MCF 10A (cell line): Measurements from ENCODE around the gene COX19. TPM values are rescaled to one million over a fixed set of nuclear protein-coding genes. Genes with fewer than 3 reads are reported as not detected.

Experiments
- BruUV-seq: library from RNA; stranded (reverse); fragments of 400-500 nt; replicated peaks from 2 replicates; lab custom pipeline; 2021; lab: Mats Ljungman, UMichigan
- CTCF ChIA-PET: fragments of 300-600 bp; sonication (Branson Sonifier 250); formaldehyde crosslinking; extraction: SDS; loops from one replicate; lab custom pipeline; 2021; ENCODE audit warnings: antibody characterized with exemption, inconsistent platforms; lab: Yijun Ruan, JAX
- POLR2A ChIA-PET: fragments of 300-600, 350-650 bp; sonication (Branson Sonifier 250); formaldehyde crosslinking; extraction: SDS; loops from one replicate; lab custom pipeline; 2020; ENCODE audit warnings: antibody characterized with exemption, inconsistent platforms; lab: Yijun Ruan, JAX
- DNase-seq: peaks from one replicate; pipeline ENCODE4 v3.0.0-alpha.2; 2018; ENCODE audit not compliant: unreplicated experiment
- H3K27ac Mint-ChIP-seq: one replicate; pipeline ENCODE4 v1.8.0; 2022; ENCODE audit warnings: mild to moderate bottlenecking, low read depth, mixed read lengths; ENCODE audit not compliant: unreplicated experiment
- H3K27me3 Mint-ChIP-seq: one replicate; pipeline ENCODE4 v1.8.0; 2022; ENCODE audit warnings: mixed read lengths; ENCODE audit not compliant: insufficient read depth, unreplicated experiment
- H3K36me3 Mint-ChIP-seq: one replicate; pipeline ENCODE4 v1.8.0; 2022; ENCODE audit warnings: mild to moderate bottlenecking, moderate library complexity, mixed read lengths; ENCODE audit not compliant: insufficient read depth, unreplicated experiment
- H3K4me1 Mint-ChIP-seq: one replicate; pipeline ENCODE4 v1.8.0; 2022; ENCODE audit warnings: mixed read lengths; ENCODE audit not compliant: insufficient read depth, unreplicated experiment
- H3K4me3 Mint-ChIP-seq: one replicate; pipeline ENCODE4 v1.8.0; 2022; ENCODE audit warnings: mild to moderate bottlenecking, moderate library complexity, mixed read lengths; ENCODE audit not compliant: unreplicated experiment
- H3K9me3 Mint-ChIP-seq: one replicate; pipeline ENCODE4 v1.8.0; 2022; ENCODE audit warnings: mixed read lengths; ENCODE audit not compliant: unreplicated experiment
- intact Hi-C: fragments of 100-400 bp; cut with micrococcal nuclease; formaldehyde crosslinking; loops from 2 replicates; pipeline ENCODE4 v1.14.1; 2022
- total RNA-seq: library from RNA; stranded (reverse); gene quantifications from 2 replicates; pipeline ENCODE4 v1.2.3, GENCODE V29; 2022
- TF ChIP-seq, protein P1 (sequence below): fragments of 200-600 bp; IDR thresholded peaks from one replicate; pipeline ENCODE4 v1.8.0; 2022; ENCODE audit warnings: antibody characterized with exemption, mild to moderate bottlenecking; ENCODE audit not compliant: unreplicated experiment

The COX19 gene
- total RNA-seq, 1 experiment from 2014 or later, result 16.5 TPM

DNA sequence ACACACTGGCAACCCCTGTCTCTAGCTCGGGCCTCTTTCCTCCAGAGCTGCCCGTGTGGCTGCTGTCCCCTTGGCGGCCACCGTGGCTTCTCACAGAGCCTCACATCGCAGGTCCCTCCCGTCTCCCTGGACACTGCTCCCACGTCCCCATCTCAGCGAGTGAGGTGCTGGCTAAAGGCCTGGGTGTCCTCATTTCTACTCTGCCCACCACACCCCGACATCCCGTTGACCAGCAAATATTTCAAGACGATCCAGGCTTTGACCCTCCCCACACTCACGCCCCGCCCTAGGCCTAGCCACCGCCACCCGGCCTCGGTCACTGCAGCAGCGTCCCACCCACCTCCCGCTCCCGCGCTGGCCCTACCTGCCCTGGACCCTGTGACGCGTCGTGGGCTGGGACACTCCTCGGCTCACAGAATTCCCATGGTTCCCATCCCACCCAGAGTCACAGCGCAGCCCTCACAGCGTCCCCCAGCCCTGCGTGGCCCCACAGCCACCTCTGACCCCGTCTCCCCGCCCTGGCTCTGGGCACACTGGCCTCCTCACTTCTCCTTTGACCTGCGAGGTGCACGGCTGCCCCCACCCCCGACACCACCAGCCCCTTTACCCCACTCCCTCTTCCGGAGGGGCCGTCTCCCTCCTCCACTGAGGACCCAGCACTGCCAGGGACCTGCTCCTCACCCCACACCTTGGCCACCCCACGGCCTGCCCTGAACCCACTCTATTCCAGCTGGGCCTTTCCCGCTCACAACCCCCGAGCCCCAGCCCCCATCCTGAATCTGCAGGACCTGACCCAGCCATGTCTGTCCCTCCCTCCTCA is 27.7 kb downstream of the COX19 start:
- Mint-ChIP-seq H3K27me3 (peaks cover under 1% of the 10 kb centered on the region), H3K4me3 (no peak overlapping the region), H3K27ac (no peak overlapping the region), H3K4me1 (peaks cover 5% of the 10 kb centered on the region), H3K36me3 (no peaks in the 10 kb centered on the region), H3K9me3 (no peaks in the 10 kb centered on the region)
- ChIA-PET CTCF (no interaction called here), POLR2A (no interaction called here)
- intact Hi-C loops, result no loop called here
- DNase-seq, result no peak
- no TSS peak for BruUV-seq
- TF ChIP-seq, protein P1, sequence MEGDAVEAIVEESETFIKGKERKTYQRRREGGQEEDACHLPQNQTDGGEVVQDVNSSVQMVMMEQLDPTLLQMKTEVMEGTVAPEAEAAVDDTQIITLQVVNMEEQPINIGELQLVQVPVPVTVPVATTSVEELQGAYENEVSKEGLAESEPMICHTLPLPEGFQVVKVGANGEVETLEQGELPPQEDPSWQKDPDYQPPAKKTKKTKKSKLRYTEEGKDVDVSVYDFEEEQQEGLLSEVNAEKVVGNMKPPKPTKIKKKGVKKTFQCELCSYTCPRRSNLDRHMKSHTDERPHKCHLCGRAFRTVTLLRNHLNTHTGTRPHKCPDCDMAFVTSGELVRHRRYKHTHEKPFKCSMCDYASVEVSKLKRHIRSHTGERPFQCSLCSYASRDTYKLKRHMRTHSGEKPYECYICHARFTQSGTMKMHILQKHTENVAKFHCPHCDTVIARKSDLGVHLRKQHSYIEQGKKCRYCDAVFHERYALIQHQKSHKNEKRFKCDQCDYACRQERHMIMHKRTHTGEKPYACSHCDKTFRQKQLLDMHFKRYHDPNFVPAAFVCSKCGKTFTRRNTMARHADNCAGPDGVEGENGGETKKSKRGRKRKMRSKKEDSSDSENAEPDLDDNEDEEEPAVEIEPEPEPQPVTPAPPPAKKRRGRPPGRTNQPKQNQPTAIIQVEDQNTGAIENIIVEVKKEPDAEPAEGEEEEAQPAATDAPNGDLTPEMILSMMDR, result no peak

DNA sequence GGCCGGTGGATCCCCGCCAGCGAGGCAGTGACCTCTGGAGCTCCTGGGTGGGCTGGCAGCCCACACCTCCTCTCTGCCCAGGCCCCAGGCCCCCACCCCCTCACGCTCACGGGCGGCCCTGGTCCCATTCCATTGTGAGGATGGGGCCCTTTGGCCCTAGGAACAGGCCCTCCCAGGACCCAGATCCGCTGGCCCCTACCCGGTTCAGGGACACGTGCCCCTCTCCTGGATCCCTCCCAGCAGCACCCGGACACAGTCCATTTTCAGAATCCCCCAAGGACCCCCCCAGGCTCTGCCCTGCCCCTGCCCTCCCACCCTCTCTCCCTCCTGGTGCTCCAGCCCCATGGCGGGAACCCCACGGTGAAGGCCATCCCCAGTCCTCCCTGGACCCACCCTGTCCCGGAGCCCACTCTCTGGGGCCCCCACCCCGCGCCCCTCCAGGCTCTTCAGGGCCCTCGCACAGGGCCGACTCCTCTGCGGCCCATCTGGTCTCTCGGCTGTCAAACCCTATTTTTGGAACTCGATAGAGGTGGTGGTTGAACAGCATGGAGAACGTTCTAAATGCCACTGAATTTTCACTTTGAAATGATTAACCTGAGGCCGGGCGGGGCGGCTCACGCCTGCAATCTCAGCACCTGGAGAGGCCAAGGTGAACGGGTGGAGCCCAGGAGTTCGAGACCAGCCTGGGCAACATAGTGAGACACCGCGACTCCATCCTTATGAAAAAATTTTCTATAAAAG is 28.9 kb downstream of the COX19 start:
- ChIA-PET CTCF (interaction anchor here (0.6 to 1.4 kb wide), 3 partner anchors 18 to 47 kb away, joined by 4 to 5 read pairs (median 4); no protein-coding TSS in a partner anchor), POLR2A (interaction anchor here (0.6 to 1.9 kb wide), 5 partner anchors 9 to 191 kb away, joined by 3 to 15 read pairs (median 3); partner anchors contain the start of gene COX19)
- DNase-seq, result no peak
- TF ChIP-seq, protein P1, result no peak
- Mint-ChIP-seq H3K27ac (no peak overlapping the region), H3K4me1 (peaks cover 5% of the 10 kb centered on the region), H3K9me3 (no peaks in the 10 kb centered on the region), H3K27me3 (peaks cover 12% of the 10 kb centered on the region), H3K36me3 (no peaks in the 10 kb centered on the region), H3K4me3 (no peak overlapping the region)
- intact Hi-C loops, result no loop called here
- no TSS peak for BruUV-seq

DNA sequence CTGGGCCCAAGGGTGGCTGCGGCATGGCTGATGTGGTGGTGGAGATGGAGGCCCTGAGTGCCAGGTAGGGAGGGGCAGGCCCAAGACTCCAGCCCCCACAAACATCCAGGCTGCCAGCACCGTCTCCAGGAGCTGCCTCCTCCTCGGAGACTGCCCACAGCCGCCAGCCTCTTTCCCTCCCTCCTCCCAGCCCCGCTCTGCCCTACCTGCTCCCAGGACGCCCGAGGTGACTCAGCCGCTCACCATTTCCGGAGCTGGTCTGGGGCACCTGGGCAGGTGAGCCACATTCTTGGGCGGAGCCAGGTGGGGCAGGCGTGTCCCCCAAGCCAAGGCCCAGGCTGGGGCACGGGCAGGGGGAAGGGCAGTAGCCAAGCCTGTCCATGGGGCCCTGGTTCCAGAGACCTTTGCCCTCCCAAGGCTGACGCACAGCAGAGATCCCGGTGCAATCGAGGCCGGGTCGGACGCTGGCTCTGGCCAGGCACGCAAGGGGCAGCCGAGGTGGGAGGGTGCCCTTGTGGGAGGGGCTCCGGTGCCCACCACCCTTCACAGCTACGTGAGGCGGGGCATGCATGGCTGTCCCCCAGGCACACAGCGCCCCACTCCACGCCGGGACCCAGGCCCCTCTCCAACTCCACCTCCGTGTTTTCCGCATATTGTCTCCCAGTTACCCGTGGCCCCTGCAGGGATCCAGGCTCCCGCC is 29.6 kb downstream of the COX19 start:
- Mint-ChIP-seq H3K27me3 (peaks cover 19% of the 10 kb centered on the region), H3K4me1 (peaks cover 5% of the 10 kb centered on the region), H3K27ac (peak overlapping the region; percentile 59), H3K9me3 (no peaks in the 10 kb centered on the region), H3K36me3 (no peaks in the 10 kb centered on the region), H3K4me3 (no peak overlapping the region)
- BruUV-seq, result no TSS peak
- CTCF ChIA-PET, result interaction anchor here (0.6 to 1.7 kb wide), 5 partner anchors 17 to 48 kb away, joined by 3 to 6 read pairs (median 4); no protein-coding TSS in a partner anchor
- TF ChIP-seq, protein P1, result no peak
- POLR2A ChIA-PET, result interaction anchor here (0.6 to 1.9 kb wide), 12 partner anchors 8 to 586 kb away, joined by 3 to 15 read pairs (median 3); partner anchors contain the start of genes COX19 and GET4
- peak; percentile 95 for DNase-seq
- intact Hi-C loops, result no loop called here
